ENCODE data around the gene LIG3.

DNA sequence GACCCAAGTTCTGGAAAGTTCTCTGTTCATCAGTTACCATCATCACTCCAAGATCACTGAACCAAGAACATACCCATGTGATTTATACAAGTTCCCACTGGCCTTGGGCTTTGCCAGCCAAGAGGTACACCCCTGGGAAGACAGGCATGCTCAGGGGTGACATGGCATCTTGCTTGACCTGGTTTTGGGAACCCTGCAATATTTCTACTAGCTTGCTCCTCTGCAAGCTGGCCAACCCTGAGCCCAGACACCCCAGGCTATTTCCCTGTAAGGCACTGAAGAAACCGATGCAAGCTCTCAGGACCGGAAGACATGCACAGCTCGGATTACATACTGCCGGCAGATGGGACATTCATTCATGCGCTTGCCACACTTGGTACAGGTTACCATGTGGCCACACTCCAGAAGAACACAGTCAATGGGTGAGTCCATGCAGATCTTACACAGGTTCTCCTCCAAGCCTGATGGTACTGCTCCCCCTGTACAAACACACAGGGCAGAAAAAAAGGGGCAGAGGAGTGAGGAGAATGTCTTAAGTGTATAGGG is 31.4 kb downstream of the LIG3 start:
- TF ChIP-seq, protein P1, sequence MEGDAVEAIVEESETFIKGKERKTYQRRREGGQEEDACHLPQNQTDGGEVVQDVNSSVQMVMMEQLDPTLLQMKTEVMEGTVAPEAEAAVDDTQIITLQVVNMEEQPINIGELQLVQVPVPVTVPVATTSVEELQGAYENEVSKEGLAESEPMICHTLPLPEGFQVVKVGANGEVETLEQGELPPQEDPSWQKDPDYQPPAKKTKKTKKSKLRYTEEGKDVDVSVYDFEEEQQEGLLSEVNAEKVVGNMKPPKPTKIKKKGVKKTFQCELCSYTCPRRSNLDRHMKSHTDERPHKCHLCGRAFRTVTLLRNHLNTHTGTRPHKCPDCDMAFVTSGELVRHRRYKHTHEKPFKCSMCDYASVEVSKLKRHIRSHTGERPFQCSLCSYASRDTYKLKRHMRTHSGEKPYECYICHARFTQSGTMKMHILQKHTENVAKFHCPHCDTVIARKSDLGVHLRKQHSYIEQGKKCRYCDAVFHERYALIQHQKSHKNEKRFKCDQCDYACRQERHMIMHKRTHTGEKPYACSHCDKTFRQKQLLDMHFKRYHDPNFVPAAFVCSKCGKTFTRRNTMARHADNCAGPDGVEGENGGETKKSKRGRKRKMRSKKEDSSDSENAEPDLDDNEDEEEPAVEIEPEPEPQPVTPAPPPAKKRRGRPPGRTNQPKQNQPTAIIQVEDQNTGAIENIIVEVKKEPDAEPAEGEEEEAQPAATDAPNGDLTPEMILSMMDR (IDR thresholded peaks at IDR 0.05 in 4 of 5, conservative IDR thresholded peaks at IDR 0.05 in 1 of 5) = no peak
- no peak for TF ChIP-seq POLR2A (IDR thresholded peaks at IDR 0.05)

Data from gastrocnemius medialis (tissue), 4 donors.